K562 treated with DMSO at 1 percent for 48 hours (cell line): ENCODE data around the gene TAP2. TPM values are rescaled to one million over a fixed set of nuclear protein-coding genes. Genes with fewer than 3 reads are reported as not detected.

Experiments used
- total RNA-seq: library from RNA; unstranded; fragments of 300-600 nt; gene quantifications from 2 replicates; pipeline ENCODE4 v1.2.3, GENCODE V29; 2022; ENCODE audit warnings: low replicate concordance; ENCODE audit errors: extremely low read depth

TAP2 gene
- total RNA-seq: not detected in 2 replicates

GRCh38 chr6:32838114-32838958 is at the start of gene TAP2:
TSS of gene TAP2 (minus strand) at chr6:32838739. CDS start at chr6:32838233, 506 bp downstream.

GRCh38 chr6:32853541-32854375 is 15.2 kb upstream of the TAP2 start, which contains the start of the genes PSMB9 and TAP1:
TSS of gene PSMB9 (plus strand) at chr6:32854192. CDS start at chr6:32854230, 38 bp downstream.
TSS of gene TAP1 (minus strand) at chr6:32853704. CDS start at chr6:32853636, 68 bp downstream.

GRCh38 chr6:32843979-32844838 is 5.7 kb upstream of the TAP2 start, which contains the start of gene PSMB8:
TSS of gene PSMB8 (minus strand) at chr6:32844047. CDS start at chr6:32843996, 51 bp downstream.

GRCh38 chr6:32816746-32817204 is 21.8 kb downstream of the TAP2 start, which contains the start of gene HLA-DOB:
TSS of gene HLA-DOB (minus strand) at chr6:32817002. CDS start at chr6:32816951, 51 bp downstream.

Other genes starting within 250 kb of the TAP2 start
- not detected in 2 replicates for gene HLA-DRB1, start 248.9 kb downstream of the TAP2 start, total RNA-seq
- not detected in 2 replicates for gene HLA-DQA1, start 201.3 kb downstream of the TAP2 start, total RNA-seq
- not detected in 2 replicates for gene HLA-DQB1, start 172.1 kb downstream of the TAP2 start, total RNA-seq
- gene HLA-DQA2, start 97.3 kb downstream of the TAP2 start, total RNA-seq: not detected in 2 replicates
- not detected in 2 replicates for gene HLA-DQB2, start 75.2 kb downstream of the TAP2 start, total RNA-seq
- not detected in 2 replicates for gene HLA-DOB, start 21.7 kb downstream of the TAP2 start, total RNA-seq
- not detected in 2 replicates for gene PSMB8, start 5.3 kb upstream of the TAP2 start, total RNA-seq
- gene TAP1, start 15.0 kb upstream of the TAP2 start, total RNA-seq: not detected in 2 replicates
- not detected in 2 replicates for gene PSMB9, start 15.5 kb upstream of the TAP2 start, total RNA-seq
- gene HLA-DMB, start 102.3 kb upstream of the TAP2 start, total RNA-seq: not detected in 2 replicates
- not detected in 2 replicates for gene HLA-DMA, start 114.4 kb upstream of the TAP2 start, total RNA-seq
- gene BRD2, start 129.9 kb upstream of the TAP2 start, total RNA-seq: not detected in 2 replicates
- not detected in 2 replicates for gene HLA-DOA, start 170.9 kb upstream of the TAP2 start, total RNA-seq
- gene HLA-DPA1, start 234.9 kb upstream of the TAP2 start, total RNA-seq: not detected in 2 replicates
- not detected in 2 replicates for gene HLA-DPB1, start 237.3 kb upstream of the TAP2 start, total RNA-seq